GM12878 (cell line): ENCODE data around the gene ESR2. TPM values are rescaled to one million over a fixed set of nuclear protein-coding genes. Genes with fewer than 3 reads are reported as not detected.

Experiments used
- ATAC-seq: fragments of 200-7000 bp; cut with Tn5 transposase; 3 replicates; pipeline ENCODE4 v1.9.1; 2020; ENCODE audit warnings: mild to moderate bottlenecking, moderate library complexity
- BruUV-seq: library from RNA; stranded (reverse); fragments of 400-500 nt; replicated peaks from 2 replicates; lab custom pipeline; 2021; lab: Mats Ljungman, UMichigan
- CTCF ChIA-PET: fragments of 300-600 bp; sonication (Branson Sonifier 250); formaldehyde crosslinking; extraction: SDS; loops from one replicate; lab custom pipeline; 2021; ENCODE audit warnings: inconsistent platforms; lab: Yijun Ruan, JAX
- POLR2A ChIA-PET: fragments of 350-600 bp; formaldehyde crosslinking; extraction: SDS; loops from one replicate; lab custom pipeline; 2021; ENCODE audit warnings: inconsistent platforms; lab: Charles Lee
- RAD21 ChIA-PET: fragments of 300-600 bp; sonication (Branson Sonifier 250); formaldehyde crosslinking; loops from one replicate; lab custom pipeline; 2023; ENCODE audit warnings: antibody characterized with exemption; ENCODE audit not compliant: unreplicated experiment; lab: Charles Lee
- SMC1A ChIA-PET: fragments of 300-600 bp; sonication (Branson Sonifier 250); formaldehyde crosslinking; loops from one replicate; lab custom pipeline; 2023; ENCODE audit not compliant: unreplicated experiment, uncharacterized antibody; lab: Charles Lee
- DNase-seq: peaks from one replicate; pipeline ENCODE4 v3.0.0-alpha.2; 2011; ENCODE audit warnings: low read depth, low spot score
- FAIRE-seq: peaks from 3 replicates; lab custom pipeline; 2011; peaks lifted over from hg19 to GRCh38; lab: Jason Lieb, UNC
- H2AFZ ChIP-seq: 2 replicates; pipeline ENCODE4 v1.6.0; 2011; ENCODE audit warnings: low read depth, low read length, control low read depth; ENCODE audit not compliant: control insufficient read depth
- H3K27ac ChIP-seq: 2 replicates; pipeline ENCODE4 v1.5.1; 2011; ENCODE audit warnings: control low read depth; ENCODE audit not compliant: control insufficient read depth, insufficient read depth
- H3K27me3 ChIP-seq, 2 experiments: replicated peaks in 1 of 2; 2 replicates each; pipeline versions ENCODE4 v1.6.0 to v1.6.1; 2011; ENCODE audit warnings: low read length in 1 of 2; ENCODE audit not compliant: control insufficient read depth in 2 of 2, insufficient read depth in 2 of 2
- H3K36me3 ChIP-seq, 2 experiments: 2 replicates each; pipeline ENCODE4 v1.5.1; 2011; ENCODE audit warnings: low read length in 1 of 2; ENCODE audit not compliant: control insufficient read depth in 2 of 2, insufficient read depth in 2 of 2
- H3K4me1 ChIP-seq: 2 replicates; pipeline ENCODE4 v1.6.1; 2011; ENCODE audit warnings: mild to moderate bottlenecking, low read length, moderate library complexity, mixed read lengths; ENCODE audit not compliant: control insufficient read depth, insufficient read depth
- H3K4me2 ChIP-seq: 2 replicates; pipeline ENCODE4 v1.6.0; 2011; ENCODE audit warnings: control low read depth; ENCODE audit not compliant: control insufficient read depth, insufficient read depth
- H3K4me3 ChIP-seq: fragments of 200-600 bp; sonication (generic); 2 replicates; pipeline ENCODE4 v1.5.1; 2016
- H3K79me2 ChIP-seq: 2 replicates; pipeline ENCODE4 v1.6.0; 2011; ENCODE audit warnings: low read length; ENCODE audit not compliant: control insufficient read depth, insufficient read depth
- H3K9ac ChIP-seq: 2 replicates; pipeline ENCODE4 v1.8.0; 2011; ENCODE audit warnings: low read length, control low read depth, mixed read lengths; ENCODE audit not compliant: control insufficient read depth, insufficient read depth
- H3K9me3 ChIP-seq: replicated peaks from 3 replicates; pipeline ENCODE4 v1.5.1; 2011; ENCODE audit warnings: mild to moderate bottlenecking, low read length; ENCODE audit not compliant: control insufficient read depth, insufficient read depth
- H4K20me1 ChIP-seq: 2 replicates; pipeline ENCODE4 v1.6.0; 2011; ENCODE audit not compliant: control insufficient read depth, insufficient read depth
- ASH2L ChIP-seq: fragments of 300-600, 200-600 bp; sonication (generic); IDR thresholded peaks from 2 replicates; pipeline ENCODE4 v1.6.1; 2017; ENCODE audit warnings: low read depth, mild to moderate bottlenecking, borderline replicate concordance
- CBFB ChIP-seq: IDR thresholded peaks from 2 replicates; pipeline ENCODE4 v1.6.1; 2016; ENCODE audit warnings: antibody characterized with exemption, low read depth
- HDAC6 ChIP-seq: fragments of 200-600 bp; sonication (generic); IDR thresholded peaks from one replicate; pipeline ENCODE4 v1.8.0; 2017; ENCODE audit warnings: antibody characterized with exemption; ENCODE audit not compliant: unreplicated experiment
- PAX8 ChIP-seq: fragments of 450-650 bp; IDR thresholded peaks from 2 replicates; pipeline ENCODE4 v1.6.1; 2017; ENCODE audit warnings: mild to moderate bottlenecking, moderate library complexity
- RCOR1 ChIP-seq: conservative IDR thresholded peaks from 2 replicates; pipeline ENCODE4 v1.6.1; 2012; ENCODE audit warnings: low read depth, low read length, improper control_type of control experiment
- RUNX3 ChIP-seq: IDR thresholded peaks from 2 replicates; pipeline ENCODE4 v1.6.1; 2012; ENCODE audit warnings: low read length, inconsistent platforms
- TCF12 ChIP-seq: IDR thresholded peaks from 2 replicates; pipeline ENCODE4 v1.6.1; 2011; ENCODE audit warnings: low read depth, mild to moderate bottlenecking, low read length
- WRNIP1 ChIP-seq: IDR thresholded peaks from 2 replicates; pipeline ENCODE4 v1.6.1; 2011; ENCODE audit warnings: low read depth, low read length, improper control_type of control experiment, borderline replicate concordance
- ZNF207 ChIP-seq: fragments of 450-650 bp; IDR thresholded peaks from 2 replicates; pipeline ENCODE4 v1.6.1; 2014; ENCODE audit warnings: antibody characterized with exemption, mild to moderate bottlenecking, borderline replicate concordance
- ZSCAN29 ChIP-seq: fragments of 450-650 bp; IDR thresholded peaks from 2 replicates; pipeline ENCODE4 v1.6.1; 2017; ENCODE audit warnings: mild to moderate bottlenecking, moderate library complexity
- WGBS: methylation state at CpG from one replicate; pipeline ENCODE4 v1.1.6; 2016; ENCODE audit warnings: low lambda C conversion rate; ENCODE audit not compliant: insufficient replicate concordance, insufficient coverage; ENCODE audit errors: missing lambda C conversion rate; 5-methylcytosine and 5-hydroxymethylcytosine counted together
- in situ Hi-C: fragments of 300-500 bp; cut with MboI; formaldehyde crosslinking; loops from 9 replicates; pipeline ENCODE4 v1.14.3; 2018; ENCODE audit warnings: mixed read lengths
- intact Hi-C: fragments of 100-400 bp; cut with micrococcal nuclease; formaldehyde crosslinking; loops from one replicate; pipeline ENCODE4 v1.14.2; 2022; ENCODE audit not compliant: unreplicated experiment
- polyA plus RNA-seq, 11 experiments: library from polyadenylated mRNA; depleted of rRNA in 4 of 11; unstranded in 6 of 11; stranded (reverse) in 5 of 11; fragments of >200 nt; fragmentation: Nextera tagmentation in 4 of 11; fragmentation: Illumina TruSeq in 1 of 11; extraction: Ambion mirVana in 4 of 11; extraction: Trizol in 1 of 11; gene quantifications; 1 replicate in 1 of 11; 2 replicates in 10 of 11; pipeline versions ENCODE4 v1.2.1 to v1.2.3, GENCODE V29; 2011 to 2016; ENCODE audit warnings: inconsistent platforms in 2 of 11, missing spikeins in 2 of 11, low read depth in 1 of 11
- total RNA-seq, 4 experiments: library from RNA; depleted of rRNA in 3 of 4; stranded (reverse); fragments of >200 nt in 3 of 4; fragmentation: Illumina TruSeq in 1 of 4; extraction: Trizol in 1 of 4; gene quantifications; 2 replicates each; pipeline versions ENCODE4 v1.2.1 to v1.2.3, GENCODE V29; 2013 to 2021
- TF ChIP-seq, protein P1 (sequence below): IDR thresholded peaks from 2 replicates; pipeline ENCODE4 v1.6.1; 2012; ENCODE audit warnings: improper control_type of control experiment, low read depth, low read length; ENCODE audit not compliant: insufficient replicate concordance
- TF ChIP-seq, protein P2 (sequence below): fragments of 150-350 bp; IDR thresholded peaks from 2 replicates; pipeline ENCODE4 v1.6.1; 2014; ENCODE audit warnings: mild to moderate bottlenecking, low read depth, low read length
- TF ChIP-seq, protein P3 (sequence below): fragments of 450-650 bp; IDR thresholded peaks from 2 replicates; pipeline ENCODE4 v1.6.1; 2017; ENCODE audit warnings: mild to moderate bottlenecking, moderate library complexity

Gene ESR2
- total and polyA plus RNA-seq, 10 of the 15 experiments (the other 5 are each of a cell fraction or from before 2014, with no cell fraction given), result 0.29 to 2.6 (median 0.81) TPM

DNA sequence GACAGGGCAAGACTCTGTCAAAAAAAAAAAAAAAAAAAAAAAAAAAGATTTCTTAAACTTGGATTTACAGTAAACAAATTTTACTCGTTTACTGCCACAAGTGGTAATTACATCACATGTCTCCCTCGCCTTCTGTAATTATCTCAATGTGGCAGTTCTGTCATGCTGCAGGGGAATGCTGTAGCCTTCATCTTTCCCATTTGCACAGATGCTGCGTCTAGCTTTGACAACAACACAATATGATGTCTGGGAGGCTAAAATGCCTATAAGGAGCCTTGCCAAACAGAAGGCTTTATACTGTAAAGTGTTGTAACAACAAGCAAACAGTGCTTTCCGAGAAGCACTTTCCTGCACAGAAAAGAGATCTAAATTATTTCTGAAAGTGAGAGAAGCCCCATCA is 48.7 kb downstream of the ESR2 start (continued):
- TF ChIP-seq, protein P1, sequence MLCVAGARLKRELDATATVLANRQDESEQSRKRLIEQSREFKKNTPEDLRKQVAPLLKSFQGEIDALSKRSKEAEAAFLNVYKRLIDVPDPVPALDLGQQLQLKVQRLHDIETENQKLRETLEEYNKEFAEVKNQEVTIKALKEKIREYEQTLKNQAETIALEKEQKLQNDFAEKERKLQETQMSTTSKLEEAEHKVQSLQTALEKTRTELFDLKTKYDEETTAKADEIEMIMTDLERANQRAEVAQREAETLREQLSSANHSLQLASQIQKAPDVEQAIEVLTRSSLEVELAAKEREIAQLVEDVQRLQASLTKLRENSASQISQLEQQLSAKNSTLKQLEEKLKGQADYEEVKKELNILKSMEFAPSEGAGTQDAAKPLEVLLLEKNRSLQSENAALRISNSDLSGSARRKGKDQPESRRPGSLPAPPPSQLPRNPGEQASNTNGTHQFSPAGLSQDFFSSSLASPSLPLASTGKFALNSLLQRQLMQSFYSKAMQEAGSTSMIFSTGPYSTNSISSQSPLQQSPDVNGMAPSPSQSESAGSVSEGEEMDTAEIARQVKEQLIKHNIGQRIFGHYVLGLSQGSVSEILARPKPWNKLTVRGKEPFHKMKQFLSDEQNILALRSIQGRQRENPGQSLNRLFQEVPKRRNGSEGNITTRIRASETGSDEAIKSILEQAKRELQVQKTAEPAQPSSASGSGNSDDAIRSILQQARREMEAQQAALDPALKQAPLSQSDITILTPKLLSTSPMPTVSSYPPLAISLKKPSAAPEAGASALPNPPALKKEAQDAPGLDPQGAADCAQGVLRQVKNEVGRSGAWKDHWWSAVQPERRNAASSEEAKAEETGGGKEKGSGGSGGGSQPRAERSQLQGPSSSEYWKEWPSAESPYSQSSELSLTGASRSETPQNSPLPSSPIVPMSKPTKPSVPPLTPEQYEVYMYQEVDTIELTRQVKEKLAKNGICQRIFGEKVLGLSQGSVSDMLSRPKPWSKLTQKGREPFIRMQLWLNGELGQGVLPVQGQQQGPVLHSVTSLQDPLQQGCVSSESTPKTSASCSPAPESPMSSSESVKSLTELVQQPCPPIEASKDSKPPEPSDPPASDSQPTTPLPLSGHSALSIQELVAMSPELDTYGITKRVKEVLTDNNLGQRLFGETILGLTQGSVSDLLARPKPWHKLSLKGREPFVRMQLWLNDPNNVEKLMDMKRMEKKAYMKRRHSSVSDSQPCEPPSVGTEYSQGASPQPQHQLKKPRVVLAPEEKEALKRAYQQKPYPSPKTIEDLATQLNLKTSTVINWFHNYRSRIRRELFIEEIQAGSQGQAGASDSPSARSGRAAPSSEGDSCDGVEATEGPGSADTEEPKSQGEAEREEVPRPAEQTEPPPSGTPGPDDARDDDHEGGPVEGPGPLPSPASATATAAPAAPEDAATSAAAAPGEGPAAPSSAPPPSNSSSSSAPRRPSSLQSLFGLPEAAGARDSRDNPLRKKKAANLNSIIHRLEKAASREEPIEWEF, result no peak
- TF ChIP-seq, protein P2, sequence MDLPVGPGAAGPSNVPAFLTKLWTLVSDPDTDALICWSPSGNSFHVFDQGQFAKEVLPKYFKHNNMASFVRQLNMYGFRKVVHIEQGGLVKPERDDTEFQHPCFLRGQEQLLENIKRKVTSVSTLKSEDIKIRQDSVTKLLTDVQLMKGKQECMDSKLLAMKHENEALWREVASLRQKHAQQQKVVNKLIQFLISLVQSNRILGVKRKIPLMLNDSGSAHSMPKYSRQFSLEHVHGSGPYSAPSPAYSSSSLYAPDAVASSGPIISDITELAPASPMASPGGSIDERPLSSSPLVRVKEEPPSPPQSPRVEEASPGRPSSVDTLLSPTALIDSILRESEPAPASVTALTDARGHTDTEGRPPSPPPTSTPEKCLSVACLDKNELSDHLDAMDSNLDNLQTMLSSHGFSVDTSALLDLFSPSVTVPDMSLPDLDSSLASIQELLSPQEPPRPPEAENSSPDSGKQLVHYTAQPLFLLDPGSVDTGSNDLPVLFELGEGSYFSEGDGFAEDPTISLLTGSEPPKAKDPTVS, result no peak
- TF ChIP-seq ASH2L (no peak), ZNF207 (no peak), PAX8 (no peak)

DNA sequence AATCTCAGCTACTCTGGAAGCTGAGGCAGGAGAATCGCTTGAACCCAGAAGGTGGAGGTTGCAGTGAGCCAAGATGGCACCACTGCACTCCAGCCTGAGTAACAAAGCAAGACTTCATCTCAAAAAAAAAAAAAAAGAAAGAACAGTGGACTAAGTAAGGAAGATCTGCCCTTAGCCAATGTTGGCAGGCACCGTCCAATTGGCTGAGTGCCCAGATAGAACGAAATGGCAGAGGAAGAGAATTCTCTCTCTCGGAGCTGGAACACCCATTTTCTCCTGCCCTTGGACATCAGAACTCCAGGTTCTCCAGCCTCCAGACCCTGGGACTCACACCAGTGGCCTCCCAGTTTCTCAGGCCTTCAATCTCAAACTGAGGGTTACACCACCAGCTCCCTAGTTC is 49.9 kb downstream of the ESR2 start:
- Histone ChIP-seq H4K20me1 (no peaks in the 10 kb centered on the region), H2AFZ (no peak overlapping the region), H3K9me3 (no peaks in the 10 kb centered on the region; the same call in 2 of the 3 replicates), H3K27me3 (no peaks in the 10 kb centered on the region), H3K4me2 (no peak overlapping the region), H3K79me2 (no peaks in the 10 kb centered on the region), H3K4me1 (no peaks in the 10 kb centered on the region), H3K36me3 (no peaks in the 10 kb centered on the region), H3K4me3 (no peak overlapping the region), H3K27ac (no peak overlapping the region), H3K9ac (no peak overlapping the region)
- RAD21 ChIA-PET, result no interaction called here
- CTCF ChIA-PET, result no interaction called here
- BruUV-seq, result no TSS peak
- SMC1A ChIA-PET, result no interaction called here
- intact Hi-C loops, result no loop called here
- POLR2A ChIA-PET, result interaction anchor here (0.6 kb wide), 1 partner anchor 44 kb away, joined by 7 read pairs; no protein-coding TSS in a partner anchor
- no peak for DNase-seq
- ATAC-seq, result no peak
- in situ Hi-C loops, result no loop called here
- 94% methylated on average over 3 of the region's 4 CpGs for WGBS
- FAIRE-seq, result no peak
- no peak for TF ChIP-seq WRNIP1
- TF ChIP-seq, protein P3, sequence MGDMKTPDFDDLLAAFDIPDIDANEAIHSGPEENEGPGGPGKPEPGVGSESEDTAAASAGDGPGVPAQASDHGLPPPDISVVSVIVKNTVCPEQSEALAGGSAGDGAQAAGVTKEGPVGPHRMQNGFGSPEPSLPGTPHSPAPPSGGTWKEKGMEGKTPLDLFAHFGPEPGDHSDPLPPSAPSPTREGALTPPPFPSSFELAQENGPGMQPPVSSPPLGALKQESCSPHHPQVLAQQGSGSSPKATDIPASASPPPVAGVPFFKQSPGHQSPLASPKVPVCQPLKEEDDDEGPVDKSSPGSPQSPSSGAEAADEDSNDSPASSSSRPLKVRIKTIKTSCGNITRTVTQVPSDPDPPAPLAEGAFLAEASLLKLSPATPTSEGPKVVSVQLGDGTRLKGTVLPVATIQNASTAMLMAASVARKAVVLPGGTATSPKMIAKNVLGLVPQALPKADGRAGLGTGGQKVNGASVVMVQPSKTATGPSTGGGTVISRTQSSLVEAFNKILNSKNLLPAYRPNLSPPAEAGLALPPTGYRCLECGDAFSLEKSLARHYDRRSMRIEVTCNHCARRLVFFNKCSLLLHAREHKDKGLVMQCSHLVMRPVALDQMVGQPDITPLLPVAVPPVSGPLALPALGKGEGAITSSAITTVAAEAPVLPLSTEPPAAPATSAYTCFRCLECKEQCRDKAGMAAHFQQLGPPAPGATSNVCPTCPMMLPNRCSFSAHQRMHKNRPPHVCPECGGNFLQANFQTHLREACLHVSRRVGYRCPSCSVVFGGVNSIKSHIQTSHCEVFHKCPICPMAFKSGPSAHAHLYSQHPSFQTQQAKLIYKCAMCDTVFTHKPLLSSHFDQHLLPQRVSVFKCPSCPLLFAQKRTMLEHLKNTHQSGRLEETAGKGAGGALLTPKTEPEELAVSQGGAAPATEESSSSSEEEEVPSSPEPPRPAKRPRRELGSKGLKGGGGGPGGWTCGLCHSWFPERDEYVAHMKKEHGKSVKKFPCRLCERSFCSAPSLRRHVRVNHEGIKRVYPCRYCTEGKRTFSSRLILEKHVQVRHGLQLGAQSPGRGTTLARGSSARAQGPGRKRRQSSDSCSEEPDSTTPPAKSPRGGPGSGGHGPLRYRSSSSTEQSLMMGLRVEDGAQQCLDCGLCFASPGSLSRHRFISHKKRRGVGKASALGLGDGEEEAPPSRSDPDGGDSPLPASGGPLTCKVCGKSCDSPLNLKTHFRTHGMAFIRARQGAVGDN, result no peak
- no peak for TF ChIP-seq RCOR1
- no peak for TF ChIP-seq CBFB
- no peak for TF ChIP-seq HDAC6
- no peak for TF ChIP-seq ZSCAN29
- TF ChIP-seq TCF12, result no peak
- no peak for TF ChIP-seq RUNX3
